ENCODE data around the gene GFER. TPM values are rescaled to one million over a fixed set of nuclear protein-coding genes. Genes with fewer than 3 reads are reported as not detected.

GFER gene
- total and polyA plus RNA-seq, 9 of the 15 experiments (the other 6 are each of a cell fraction or from before 2014, with no cell fraction given), result 4.3 to 53.7 (median 19.8) TPM

DNA sequence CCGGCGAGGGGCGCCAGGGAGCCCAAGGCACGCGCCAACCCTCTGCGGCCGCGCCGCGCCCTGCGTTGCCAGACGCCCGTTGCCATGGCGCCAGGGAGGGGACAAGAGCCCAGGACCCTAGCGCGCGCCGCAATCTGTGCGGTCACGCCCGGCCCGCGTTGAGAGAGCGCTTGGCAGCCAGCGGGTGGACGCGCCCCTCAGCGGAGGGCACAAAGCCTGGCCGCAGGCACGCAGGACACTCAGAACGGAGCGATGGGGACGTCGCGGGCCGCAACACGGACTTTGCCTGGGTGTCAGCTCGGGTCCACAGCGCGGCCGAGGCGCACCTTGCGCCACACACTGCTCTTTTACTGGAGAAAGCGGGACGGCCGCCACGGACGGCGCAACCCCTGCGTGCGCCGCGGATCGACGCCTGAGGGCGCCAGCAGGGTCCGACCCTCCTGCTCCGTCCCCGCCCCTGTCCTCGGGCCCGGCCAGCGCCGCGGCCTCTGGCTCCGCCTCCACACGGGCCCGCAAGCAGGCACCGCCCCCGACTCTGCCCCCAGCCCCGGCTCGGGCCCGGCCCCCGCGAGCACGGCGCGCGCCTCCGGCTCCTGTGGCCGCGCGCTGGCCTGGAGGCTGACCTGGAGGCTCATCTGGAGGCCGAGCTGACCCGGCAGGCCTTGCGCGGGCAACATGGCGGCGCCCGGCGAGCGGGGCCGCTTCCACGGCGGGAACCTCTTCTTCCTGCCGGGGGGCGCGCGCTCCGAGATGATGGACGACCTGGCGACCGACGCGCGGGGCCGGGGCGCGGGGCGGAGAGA, at the start of gene GFER (continued):
- TF ChIP-seq NRF1 (conservative IDR thresholded peaks at IDR 0.05 in 1 of 2, IDR thresholded peaks at IDR 0.05 in 1 of 2) (peak; percentile 81 to 85), POLR3G (IDR thresholded peaks at IDR 0.05; ENCODE audit: extremely low read depth, insufficient read length, insufficient replicate concordance) (no peak), PTTG1 (tag; IDR thresholded peaks at IDR 0.05; ENCODE audit: low read depth) (no peak), BCOR (IDR thresholded peaks at IDR 0.05) (no peak), BMI1 (IDR thresholded peaks at IDR 0.05; ENCODE audit: low read length) (peak; percentile 54; the same call in 1 of the 2 replicates), HINFP (tag; conservative IDR thresholded peaks at IDR 0.05; ENCODE audit: low read depth) (no peak), SAFB (IDR thresholded peaks at IDR 0.05; ENCODE audit: borderline replicate concordance, low read depth, low read length) (peak; percentile 70), FOXP1 (CRISPR knock-in tag; IDR thresholded peaks at IDR 0.05) (no peak; the same call in 1 of the 2 replicates), TCF15 (CRISPR knock-in tag; IDR thresholded peaks at IDR 0.05) (no peak), SP1 (CRISPR knock-in tag; IDR thresholded peaks at IDR 0.05) (peak; percentile 79; the same call in 1 of the 2 replicates), CREBBP (IDR thresholded peaks at IDR 0.05; ENCODE audit: low read depth, low read length) (no peak), TCFL5 (CRISPR knock-in tag; conservative IDR thresholded peaks at IDR 0.05) (no peak), KHSRP (IDR thresholded peaks at IDR 0.05) (no peak), DLX4 (CRISPR knock-in tag; IDR thresholded peaks at IDR 0.05) (no peak), ETS2 (tag; IDR thresholded peaks at IDR 0.05; ENCODE audit: borderline replicate concordance, poor library complexity, severe bottlenecking) (no peak), IRF2 (CRISPR knock-in tag; IDR thresholded peaks at IDR 0.05) (no peak), NCOA1 (IDR thresholded peaks at IDR 0.05; ENCODE audit: low read depth) (no peak), MXD1 (CRISPR knock-in tag; IDR thresholded peaks at IDR 0.05; ENCODE audit: borderline replicate concordance, poor library complexity, severe bottlenecking) (peak; percentile 49), SOX6 (IDR thresholded peaks at IDR 0.05) (peak; percentile 44; the same call in 1 of the 2 replicates)
- TF ChIP-seq, protein P1, sequence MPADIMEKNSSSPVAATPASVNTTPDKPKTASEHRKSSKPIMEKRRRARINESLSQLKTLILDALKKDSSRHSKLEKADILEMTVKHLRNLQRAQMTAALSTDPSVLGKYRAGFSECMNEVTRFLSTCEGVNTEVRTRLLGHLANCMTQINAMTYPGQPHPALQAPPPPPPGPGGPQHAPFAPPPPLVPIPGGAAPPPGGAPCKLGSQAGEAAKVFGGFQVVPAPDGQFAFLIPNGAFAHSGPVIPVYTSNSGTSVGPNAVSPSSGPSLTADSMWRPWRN (IDR thresholded peaks at IDR 0.05; ENCODE audit: low read depth), result peak; percentile 33; the same call in 1 of the 2 replicates
- TF ChIP-seq, protein P2, sequence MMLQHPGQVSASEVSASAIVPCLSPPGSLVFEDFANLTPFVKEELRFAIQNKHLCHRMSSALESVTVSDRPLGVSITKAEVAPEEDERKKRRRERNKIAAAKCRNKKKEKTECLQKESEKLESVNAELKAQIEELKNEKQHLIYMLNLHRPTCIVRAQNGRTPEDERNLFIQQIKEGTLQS (IDR thresholded peaks at IDR 0.05), result no peak
- TF ChIP-seq, protein P2 (CRISPR knock-in tag; conservative IDR thresholded peaks at IDR 0.05), result no peak
